Measurements from ENCODE around the gene HEG1.

GRCh38 chr3:125053304-125053699 is 2.5 kb downstream of the HEG1 start:
- TF ChIP-seq CTCF (IDR thresholded peaks at IDR 0.05), result no peak
- no peak for TF ChIP-seq POLR2A (IDR thresholded peaks at IDR 0.05)

Data from heart left ventricle (tissue), 13 donors.